ENCODE measurements around the gene AFF2.

DNA sequence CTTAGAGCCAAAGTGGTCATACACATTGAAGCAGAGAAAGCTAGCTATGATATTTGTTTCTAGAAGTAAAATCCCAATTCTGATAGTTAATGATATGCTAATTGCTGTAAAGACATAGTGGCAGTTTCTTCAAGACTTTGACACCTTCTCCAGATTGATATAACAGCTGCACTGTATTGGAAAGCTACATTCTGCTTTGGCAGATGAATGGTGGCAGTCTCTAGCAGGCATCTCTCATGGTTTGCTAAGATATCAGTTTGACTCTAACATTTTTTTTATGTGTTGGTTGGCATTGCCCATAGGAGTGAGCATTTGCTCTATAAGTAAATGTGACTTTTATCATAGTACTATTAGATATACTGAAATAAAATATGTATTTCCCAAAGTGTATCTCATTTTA, 128.2 kb downstream of the AFF2 start:
- no peak for TF ChIP-seq CTCF (IDR thresholded peaks at IDR 0.05; ENCODE audit: extremely low read depth in 1 of 2, insufficient read depth in 1 of 2, low read depth in 1 of 2, low read length in 2 of 2)
- TF ChIP-seq EZH2 (IDR thresholded peaks at IDR 0.05; ENCODE audit: borderline replicate concordance, low read depth, low read length, severe bottlenecking) = no peak
- TF ChIP-seq POLR2A (IDR thresholded peaks at IDR 0.05; ENCODE audit: low read depth, low read length) = no peak
- no peak for TF ChIP-seq JUN (IDR thresholded peaks at IDR 0.05; ENCODE audit: borderline replicate concordance, insufficient read depth, insufficient read length, low read depth)
- no peak for TF ChIP-seq MYC (IDR thresholded peaks at IDR 0.05; ENCODE audit: low read depth, low read length)
- no peak for TF ChIP-seq POLR2AphosphoS5 (IDR thresholded peaks at IDR 0.05; ENCODE audit: insufficient read depth, low read depth, low read length)
- TF ChIP-seq GATA2 (IDR thresholded peaks at IDR 0.05; ENCODE audit: insufficient read depth, insufficient read length, low read depth, low read length) = no peak
- TF ChIP-seq, protein P1, sequence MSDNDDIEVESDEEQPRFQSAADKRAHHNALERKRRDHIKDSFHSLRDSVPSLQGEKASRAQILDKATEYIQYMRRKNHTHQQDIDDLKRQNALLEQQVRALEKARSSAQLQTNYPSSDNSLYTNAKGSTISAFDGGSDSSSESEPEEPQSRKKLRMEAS (IDR thresholded peaks at IDR 0.05; ENCODE audit: insufficient read depth, insufficient read length) = no peak
- no peak for TF ChIP-seq FOS (IDR thresholded peaks at IDR 0.05; ENCODE audit: borderline replicate concordance, insufficient read depth, low read length)

Measured in endothelial cell of umbilical vein (primary cell).